PC-3 (cell line): Measurements from ENCODE around the gene MXD3. TPM values are rescaled to one million over a fixed set of nuclear protein-coding genes. Genes with fewer than 3 reads are reported as not detected.

Experiments
- ATAC-seq: fragments of 200-7000 bp; cut with Tn5 transposase; 2 replicates; pipeline ENCODE4 v1.9.1; 2020; ENCODE audit warnings: mild to moderate bottlenecking, moderate library complexity
- BruUV-seq: library from RNA; stranded (reverse); fragments of 400-500 nt; replicated peaks from 2 replicates; lab custom pipeline; 2021; lab: Mats Ljungman, UMichigan
- CTCF ChIA-PET: fragments of 300-600 bp; sonication (Branson Sonifier 250); formaldehyde crosslinking; loops from one replicate; lab custom pipeline; 2022; ENCODE audit warnings: antibody characterized with exemption; lab: Charles Lee
- POLR2A ChIA-PET: fragments of 300-600 bp; sonication (Branson Sonifier 250); formaldehyde crosslinking; loops from one replicate; lab custom pipeline; 2022; ENCODE audit warnings: antibody characterized with exemption; ENCODE audit not compliant: unreplicated experiment; lab: Charles Lee
- DNase-seq: peaks from one replicate; pipeline ENCODE4 v3.0.0-alpha.2; 2015
- H2AFZ ChIP-seq: fragments of 300-600 bp; sonication (generic); 2 replicates; pipeline ENCODE4 v1.6.0; 2016; ENCODE audit warnings: antibody characterized with exemption, low read length
- H3F3A ChIP-seq: fragments of 300-600 bp; sonication (generic); one replicate; pipeline ENCODE4 v1.6.0; 2017; ENCODE audit warnings: antibody characterized with exemption, low read length, control low read depth, mild to moderate bottlenecking; ENCODE audit not compliant: unreplicated experiment
- H3K27ac ChIP-seq: fragments of 300-600 bp; sonication (generic); 2 replicates; pipeline ENCODE4 v1.5.1; 2016; ENCODE audit warnings: mild to moderate bottlenecking, low read length
- H3K27me3 ChIP-seq: fragments of 300-600 bp; sonication (generic); 2 replicates; pipeline ENCODE4 v1.6.1; 2016; ENCODE audit warnings: low read length, mixed read lengths
- H3K36me3 ChIP-seq: fragments of 300-600 bp; sonication (generic); 2 replicates; pipeline ENCODE4 v1.6.1; 2016; ENCODE audit warnings: low read depth, mixed run types, low read length, mixed read lengths
- H3K4me1 ChIP-seq: fragments of 300-600 bp; sonication (generic); 2 replicates; pipeline ENCODE4 v1.5.1; 2016; ENCODE audit warnings: low read length; ENCODE audit not compliant: insufficient read depth
- H3K4me2 ChIP-seq: fragments of 300-600 bp; sonication (generic); 2 replicates; pipeline ENCODE4 v1.6.0; 2016; ENCODE audit warnings: low read length
- H3K4me3 ChIP-seq: fragments of 300-600 bp; sonication (generic); 2 replicates; pipeline ENCODE4 v1.5.1; 2016; ENCODE audit warnings: mild to moderate bottlenecking, low read length, mixed read lengths
- H3K79me2 ChIP-seq: fragments of 300-600 bp; sonication (generic); 2 replicates; pipeline ENCODE4 v1.6.1; 2017; ENCODE audit warnings: low read length, mixed read lengths
- H3K9ac ChIP-seq: fragments of 300-600 bp; sonication (generic); 2 replicates; pipeline ENCODE4 v1.6.0; 2016; ENCODE audit warnings: mild to moderate bottlenecking, low read length
- H3K9me2 ChIP-seq: fragments of 300-600 bp; sonication (generic); replicated peaks from 2 replicates; pipeline ENCODE4 v1.6.1; 2016; ENCODE audit warnings: mixed run types, low read length, mixed read lengths
- H3K9me3 ChIP-seq: fragments of 300-600 bp; sonication (generic); 2 replicates; pipeline ENCODE4 v1.6.1; 2016; ENCODE audit warnings: low read length, mixed read lengths
- H4K20me1 ChIP-seq: fragments of 300-600 bp; sonication (generic); 2 replicates; pipeline ENCODE4 v1.6.1; 2016; ENCODE audit warnings: low read length, mixed read lengths
- EZH2 ChIP-seq: fragments of 300-600 bp; sonication (generic); IDR thresholded peaks from one replicate; pipeline ENCODE4 v1.6.1; 2017; ENCODE audit warnings: antibody characterized with exemption, mild to moderate bottlenecking, low read length; ENCODE audit not compliant: unreplicated experiment
- EZH2phosphoT487 ChIP-seq: fragments of 300-600 bp; sonication (generic); IDR thresholded peaks from 2 replicates; pipeline ENCODE4 v1.6.1; 2018; ENCODE audit warnings: mild to moderate bottlenecking, antibody characterized with exemption, low read length, borderline replicate concordance
- intact Hi-C: fragments of 100-400 bp; cut with micrococcal nuclease; formaldehyde crosslinking; loops from 2 replicates; pipeline ENCODE4 v1.9.0; 2023
- total RNA-seq: library from RNA; depleted of rRNA; stranded (reverse); fragments of >200 nt; gene quantifications from 2 replicates; pipeline ENCODE4 v1.2.3, GENCODE V29; 2014
- TF ChIP-seq, protein P1 (sequence below): fragments of 300-600 bp; sonication (generic); conservative IDR thresholded peaks from 2 replicates; pipeline ENCODE4 v1.5.1; 2017; ENCODE audit warnings: antibody characterized with exemption, low read depth, mild to moderate bottlenecking, low read length

Gene MXD3
- total RNA-seq, 1 experiment from 2014 or later, result 45.7 TPM

DNA sequence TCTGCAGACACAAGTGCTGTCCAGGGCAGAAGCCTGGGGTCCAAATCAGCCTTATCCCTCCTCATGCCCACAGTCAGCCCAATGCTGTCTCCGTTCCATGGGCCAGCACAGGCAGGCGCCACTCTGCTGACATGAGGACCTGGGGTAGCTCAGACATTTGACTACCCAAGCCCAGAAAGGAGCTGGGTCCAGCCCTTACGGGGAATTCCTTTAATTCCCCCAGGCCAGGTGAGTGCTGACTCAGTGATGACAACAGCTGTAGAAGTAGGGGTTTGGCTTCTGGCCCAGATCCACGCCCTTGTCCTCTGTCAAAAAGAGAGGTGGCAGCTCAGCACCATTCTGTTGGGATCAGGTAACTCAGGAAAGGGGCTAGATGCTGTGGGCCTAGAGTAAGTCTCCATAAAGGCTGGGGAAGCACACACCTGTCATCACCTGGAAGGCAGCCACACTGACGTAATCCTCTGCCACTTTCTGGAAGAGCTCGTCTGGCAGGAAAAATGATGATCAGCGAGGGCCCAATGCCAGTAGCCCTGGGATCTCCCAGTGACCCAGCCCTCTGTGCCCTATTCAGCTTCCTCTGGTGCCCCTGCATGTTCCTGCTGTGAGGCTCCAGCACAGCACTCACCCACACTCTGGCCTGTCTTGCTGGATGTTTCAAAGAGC lies 10.1 kb downstream of the MXD3 start:
- Histone ChIP-seq H3K9ac (peak overlapping the region; percentile 89), H3K79me2 (peaks cover 43% of the 10 kb centered on the region), H3K36me3 (peaks cover 13% of the 10 kb centered on the region; the same call in 1 of the 2 replicates), H3K9me3 (no peaks in the 10 kb centered on the region), H4K20me1 (peaks cover 25% of the 10 kb centered on the region), H3K27me3 (no peaks in the 10 kb centered on the region), H3F3A (peaks cover 19% of the 10 kb centered on the region), H3K27ac (peak overlapping the region; percentile 92), H3K4me3 (peak overlapping the region; percentile 86), H2AFZ (no peak overlapping the region), H3K4me2 (peak overlapping the region; percentile 97), H3K9me2 (no peaks in the 10 kb centered on the region), H3K4me1 (peaks cover 53% of the 10 kb centered on the region)
- BruUV-seq, result no TSS peak
- CTCF ChIA-PET, result interaction anchor here (0.5 to 1.8 kb wide), 8 partner anchors 9 to 215 kb away, joined by 3 to 9 read pairs (median 4); partner anchors contain the start of gene FGFR4
- DNase-seq, result peak; percentile 99
- peak; percentile 50 for ATAC-seq
- TF ChIP-seq EZH2phosphoT487 (no peak), EZH2 (no peak)
- POLR2A ChIA-PET, result interaction anchor here (0.5 to 1.0 kb wide), 2 partner anchors 102 to 193 kb away, joined by 3 read pairs; no protein-coding TSS in a partner anchor
- intact Hi-C loops, result loop anchor here (1.0 to 5.0 kb wide), 3 partner anchors 169 to 196 kb away; partner anchors contain the start of genes NSD1 and PDLIM7

DNA sequence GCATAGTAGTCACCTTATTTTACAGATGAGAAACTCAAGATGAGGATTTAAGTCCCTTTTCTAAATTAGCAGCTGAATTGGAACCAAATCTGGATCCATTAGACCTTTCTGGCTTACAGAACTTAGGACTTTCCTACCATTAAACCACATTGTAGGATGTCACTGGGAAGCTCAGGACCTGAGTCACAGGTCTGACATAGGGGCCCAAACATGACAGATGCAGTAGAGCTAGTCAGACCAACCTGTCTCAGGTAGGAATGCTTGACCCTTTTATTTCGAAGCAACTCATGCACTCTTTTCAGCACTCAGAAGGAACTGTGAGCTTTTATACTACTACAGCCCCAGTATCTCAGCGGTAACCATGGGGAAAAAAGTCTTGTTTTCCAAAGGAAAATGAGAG lies 10.7 kb downstream of the MXD3 start:
- no peak for TF ChIP-seq EZH2phosphoT487
- TF ChIP-seq, protein P1, sequence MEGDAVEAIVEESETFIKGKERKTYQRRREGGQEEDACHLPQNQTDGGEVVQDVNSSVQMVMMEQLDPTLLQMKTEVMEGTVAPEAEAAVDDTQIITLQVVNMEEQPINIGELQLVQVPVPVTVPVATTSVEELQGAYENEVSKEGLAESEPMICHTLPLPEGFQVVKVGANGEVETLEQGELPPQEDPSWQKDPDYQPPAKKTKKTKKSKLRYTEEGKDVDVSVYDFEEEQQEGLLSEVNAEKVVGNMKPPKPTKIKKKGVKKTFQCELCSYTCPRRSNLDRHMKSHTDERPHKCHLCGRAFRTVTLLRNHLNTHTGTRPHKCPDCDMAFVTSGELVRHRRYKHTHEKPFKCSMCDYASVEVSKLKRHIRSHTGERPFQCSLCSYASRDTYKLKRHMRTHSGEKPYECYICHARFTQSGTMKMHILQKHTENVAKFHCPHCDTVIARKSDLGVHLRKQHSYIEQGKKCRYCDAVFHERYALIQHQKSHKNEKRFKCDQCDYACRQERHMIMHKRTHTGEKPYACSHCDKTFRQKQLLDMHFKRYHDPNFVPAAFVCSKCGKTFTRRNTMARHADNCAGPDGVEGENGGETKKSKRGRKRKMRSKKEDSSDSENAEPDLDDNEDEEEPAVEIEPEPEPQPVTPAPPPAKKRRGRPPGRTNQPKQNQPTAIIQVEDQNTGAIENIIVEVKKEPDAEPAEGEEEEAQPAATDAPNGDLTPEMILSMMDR, result no peak
- TF ChIP-seq EZH2, result no peak
- H3K4me2 ChIP-seq, result peak overlapping the region; percentile 62
- ChIA-PET POLR2A (interaction anchor here (0.5 to 1.0 kb wide), 2 partner anchors 103 to 194 kb away, joined by 3 read pairs; no protein-coding TSS in a partner anchor), CTCF (interaction anchor here (1.4 to 1.8 kb wide), 3 partner anchors 9 to 189 kb away, joined by 4 to 8 read pairs (median 5); no protein-coding TSS in a partner anchor)
- H3K4me3 ChIP-seq, result peak overlapping the region; percentile 25; the same call in 1 of the 2 replicates
- DNase-seq (peak; percentile 60), ATAC-seq (no peak)
- no peak overlapping the region for H2AFZ ChIP-seq
- H3K36me3 ChIP-seq, result peaks cover 9% of the 10 kb centered on the region; the same call in 1 of the 2 replicates
- peaks cover 50% of the 10 kb centered on the region for H3K4me1 ChIP-seq
- no peaks in the 10 kb centered on the region for H3K9me3 ChIP-seq
- peaks cover 19% of the 10 kb centered on the region for H3F3A ChIP-seq
- intact Hi-C loops, result loop anchor here (1.0 to 5.0 kb wide), 3 partner anchors 169 to 196 kb away; partner anchors contain the start of genes NSD1 and PDLIM7
- no peaks in the 10 kb centered on the region for H3K9me2 ChIP-seq
- no peaks in the 10 kb centered on the region for H3K27me3 ChIP-seq
- H3K27ac ChIP-seq, result peak overlapping the region; percentile 92
- BruUV-seq, result no TSS peak
- peaks cover 22% of the 10 kb centered on the region for H4K20me1 ChIP-seq
- peak overlapping the region; percentile 63 for H3K9ac ChIP-seq
- peaks cover 36% of the 10 kb centered on the region for H3K79me2 ChIP-seq

DNA sequence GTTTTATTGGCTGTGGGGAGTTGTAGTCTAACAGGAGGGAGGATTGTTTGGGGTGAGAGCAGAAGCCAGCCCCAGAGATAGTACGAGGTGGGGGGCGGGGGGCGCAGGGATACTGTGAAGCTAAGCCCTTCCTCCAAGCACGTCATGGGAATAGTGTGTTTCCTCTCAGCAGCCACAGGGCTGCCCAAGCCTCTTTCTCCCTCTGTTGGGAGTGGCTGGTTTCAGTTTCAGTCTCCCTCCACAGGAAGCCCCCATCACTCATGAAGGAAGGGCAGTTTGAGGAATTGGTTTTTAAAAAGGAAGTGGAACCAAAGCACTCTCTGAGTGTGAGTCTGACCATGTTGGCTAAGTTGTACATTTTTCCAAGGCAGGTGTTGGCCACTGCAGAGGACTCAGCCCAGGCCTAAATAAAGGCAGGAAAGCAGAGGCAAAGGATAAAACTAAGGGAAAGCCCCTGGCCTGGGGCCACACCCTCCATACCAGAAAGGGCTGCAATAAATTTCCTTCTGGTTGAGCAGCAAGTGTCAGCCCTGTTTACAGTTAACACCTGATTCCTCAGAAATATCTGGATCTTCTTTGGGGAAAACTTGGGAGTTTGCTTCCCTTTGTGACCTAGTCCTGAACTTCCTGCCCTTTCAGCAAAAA lies 11.3 kb downstream of the MXD3 start:
- POLR2A ChIA-PET, result no interaction called here
- TF ChIP-seq, protein P1, result peak; percentile 43
- no peak for TF ChIP-seq EZH2phosphoT487
- peaks cover 19% of the 10 kb centered on the region for H3F3A ChIP-seq
- H3K27me3 ChIP-seq, result no peaks in the 10 kb centered on the region
- H3K79me2 ChIP-seq, result peaks cover 30% of the 10 kb centered on the region
- peaks cover 17% of the 10 kb centered on the region for H4K20me1 ChIP-seq
- ATAC-seq (no peak; the same call in 1 of the 2 replicates), DNase-seq (peak; percentile 56)
- peaks cover 6% of the 10 kb centered on the region; the same call in 1 of the 2 replicates for H3K36me3 ChIP-seq
- H3K4me2 ChIP-seq, result peak overlapping the region; percentile 62
- H3K27ac ChIP-seq, result peak overlapping the region; percentile 92
- H3K4me3 ChIP-seq, result peak overlapping the region; percentile 25; the same call in 1 of the 2 replicates
- CTCF ChIA-PET, result interaction anchor here (0.7 to 1.8 kb wide), 3 partner anchors 30 to 188 kb away, joined by 3 to 5 read pairs (median 4); no protein-coding TSS in a partner anchor
- peaks cover 44% of the 10 kb centered on the region for H3K4me1 ChIP-seq
- peak overlapping the region; percentile 63 for H3K9ac ChIP-seq
- no peak overlapping the region for H2AFZ ChIP-seq
- no TSS peak for BruUV-seq
- no peaks in the 10 kb centered on the region for H3K9me2 ChIP-seq
- intact Hi-C loops, result loop anchor here (5.0 kb wide), 2 partner anchors 168 to 197 kb away; partner anchors contain the start of genes NSD1 and PDLIM7
- no peaks in the 10 kb centered on the region for H3K9me3 ChIP-seq
